HepG2 (cell line): Measurements from ENCODE around the gene TEK. TPM values are rescaled to one million over a fixed set of nuclear protein-coding genes. Genes with fewer than 3 reads are reported as not detected.

ENCODE experiments used
- ATAC-seq: fragments of 200-7000 bp; cut with Tn5 transposase; 3 replicates; pipeline ENCODE4 v1.9.1; 2020; ENCODE audit warnings: mild to moderate bottlenecking, moderate library complexity
- BruUV-seq: library from RNA; stranded (reverse); fragments of 400-500 nt; replicated peaks from 2 replicates; lab custom pipeline; 2021; lab: Mats Ljungman, UMichigan
- CTCF ChIA-PET: fragments of 300-600 bp; formaldehyde crosslinking; extraction: SDS; loops from one replicate; lab custom pipeline; 2021; ENCODE audit warnings: low total read pairs, inconsistent platforms, low intra/inter-chr PET ratio; lab: Yijun Ruan, JAX
- POLR2A ChIA-PET: fragments of 350-600 bp; sonication (Branson Sonifier 250); formaldehyde crosslinking; loops from one replicate; lab custom pipeline; 2020; ENCODE audit warnings: antibody characterized with exemption, inconsistent platforms; lab: Yijun Ruan, JAX
- DNase-seq: peaks from one replicate; pipeline ENCODE4 v3.0.0-alpha.2; 2015; ENCODE audit warnings: low spot score
- FAIRE-seq: peaks from 3 replicates; lab custom pipeline; 2011; peaks lifted over from hg19 to GRCh38; lab: Jason Lieb, UNC
- H2AFZ ChIP-seq: one replicate; pipeline ENCODE4 v1.6.1; 2011; ENCODE audit warnings: low read length, inconsistent platforms
- H3K27ac ChIP-seq: fragments of 300-600 bp; 3 replicates; pipeline ENCODE4 v1.8.0; 2011; ENCODE audit warnings: mixed run types, mild to moderate bottlenecking, mixed read lengths, low read length, inconsistent platforms; ENCODE audit not compliant: insufficient read depth; ENCODE audit errors: extremely low read length
- H3K27me3 ChIP-seq, 2 experiments: fragments of 200-600 bp in 1 of 2; 2 replicates in 1 of 2; 3 replicates in 1 of 2; pipeline versions ENCODE4 v1.6.0 to v1.8.0; 2011; ENCODE audit warnings: low read length in 2 of 2, mild to moderate bottlenecking in 2 of 2, moderate library complexity in 2 of 2, inconsistent platforms in 1 of 2; ENCODE audit not compliant: insufficient read depth in 2 of 2, control insufficient read depth in 1 of 2
- H3K36me3 ChIP-seq, 2 experiments: fragments of 200-600 bp in 1 of 2; replicated peaks in 1 of 2; 2 replicates in 1 of 2; 3 replicates in 1 of 2; pipeline versions ENCODE4 v1.5.1 to v1.8.0; 2011; ENCODE audit warnings: low read length in 2 of 2, inconsistent platforms in 1 of 2; ENCODE audit not compliant: insufficient read depth in 2 of 2, control insufficient read depth in 1 of 2
- H3K4me1 ChIP-seq: 2 replicates; pipeline ENCODE4 v1.5.1; 2012; ENCODE audit warnings: low read length, inconsistent platforms; ENCODE audit not compliant: insufficient read depth
- H3K4me2 ChIP-seq: 2 replicates; pipeline ENCODE4 v1.6.0; 2011; ENCODE audit warnings: low read depth, low read length, inconsistent platforms
- H3K4me3 ChIP-seq, 3 experiments: fragments of 200-600 bp in 1 of 3; sonication (generic), shearing (Covaris generic) in 1 of 3; replicated peaks in 1 of 3; 2 replicates each; pipeline ENCODE4 v1.5.1; 2011 to 2016; ENCODE audit warnings: low read length in 3 of 3, inconsistent platforms in 2 of 3, low read depth in 2 of 3, mild to moderate bottlenecking in 2 of 3, control low read depth in 1 of 3, mixed read lengths in 1 of 3; ENCODE audit not compliant: insufficient read depth in 1 of 3
- H3K79me2 ChIP-seq: one replicate; pipeline ENCODE4 v1.6.1; 2011; ENCODE audit warnings: low read length, inconsistent platforms; ENCODE audit not compliant: insufficient read depth
- H3K9ac ChIP-seq: 2 replicates; pipeline ENCODE4 v1.6.0; 2011; ENCODE audit warnings: mild to moderate bottlenecking, low read depth, low read length, inconsistent platforms; ENCODE audit not compliant: insufficient read depth
- H3K9me3 ChIP-seq: 2 replicates; pipeline ENCODE4 v1.5.1; 2012; ENCODE audit warnings: mild to moderate bottlenecking, low read length
- H4K20me1 ChIP-seq: 2 replicates; pipeline ENCODE4 v1.6.0; 2011; ENCODE audit warnings: inconsistent platforms, mild to moderate bottlenecking, low read length, moderate library complexity; ENCODE audit not compliant: insufficient read depth
- GFI1 ChIP-seq: sonication (generic); formaldehyde crosslinking; IDR thresholded peaks from 2 replicates; pipeline ENCODE4 v1.5.0; 2020; ENCODE audit warnings: missing genetic modification reagents, mild to moderate bottlenecking, borderline replicate concordance
- IKZF4 ChIP-seq: sonication (generic); formaldehyde crosslinking; IDR thresholded peaks from 2 replicates; pipeline ENCODE4 v1.5.1; 2020; ENCODE audit warnings: borderline replicate concordance, mild to moderate bottlenecking, low read depth, missing genetic modification reagents; ENCODE audit errors: not compliant biosample characterization
- KMT2B ChIP-seq: IDR thresholded peaks from 2 replicates; pipeline ENCODE4 v1.6.1; 2016; ENCODE audit warnings: missing genetic modification reagents, missing compliant biosample characterization
- MAFF ChIP-seq: IDR thresholded peaks from 2 replicates; pipeline ENCODE4 v1.6.1; 2011; ENCODE audit warnings: low read depth, low read length, improper control_type of control experiment
- MAFK ChIP-seq, 2 experiments: IDR thresholded peaks in 1 of 2; conservative IDR thresholded peaks in 1 of 2; 2 replicates each; pipeline ENCODE4 v1.6.1; 2011; ENCODE audit warnings: improper control_type of control experiment in 2 of 2, low read length in 2 of 2
- NR2F2 ChIP-seq: IDR thresholded peaks from 2 replicates; pipeline ENCODE4 v1.6.1; 2012; ENCODE audit warnings: low read depth, inconsistent platforms, borderline replicate concordance
- RBAK ChIP-seq: sonication (generic); formaldehyde crosslinking; IDR thresholded peaks from 2 replicates; pipeline ENCODE4 v1.5.1; 2020; ENCODE audit warnings: mild to moderate bottlenecking, missing genetic modification reagents
- REL ChIP-seq: sonication (generic); formaldehyde crosslinking; conservative IDR thresholded peaks from 2 replicates; pipeline ENCODE4 v1.8.0; 2022; ENCODE audit warnings: mild to moderate bottlenecking, missing genetic modification reagents, moderate library complexity
- SIX1 ChIP-seq: sonication (generic); formaldehyde crosslinking; IDR thresholded peaks from 2 replicates; pipeline ENCODE4 v1.4.0; 2020; ENCODE audit warnings: missing genetic modification reagents, borderline replicate concordance
- SP5 ChIP-seq: IDR thresholded peaks from 2 replicates; pipeline ENCODE4 v1.6.1; 2016; ENCODE audit warnings: low read depth, borderline replicate concordance
- ZBTB1 ChIP-seq: sonication (generic); formaldehyde crosslinking; IDR thresholded peaks from 2 replicates; pipeline ENCODE4 v1.4.0; 2020; ENCODE audit warnings: missing genetic modification reagents, borderline replicate concordance
- ZNF101 ChIP-seq: sonication (generic); formaldehyde crosslinking; IDR thresholded peaks from 2 replicates; pipeline ENCODE4 v1.4.0; 2020; ENCODE audit warnings: mild to moderate bottlenecking, low read depth, missing genetic modification reagents, borderline replicate concordance
- ZNF891 ChIP-seq: sonication (generic); formaldehyde crosslinking; IDR thresholded peaks from 2 replicates; pipeline ENCODE4 v1.5.0; 2020; ENCODE audit warnings: mild to moderate bottlenecking, missing genetic modification reagents
- WGBS: methylation state at CpG from one replicate; pipeline ENCODE4 v1.1.6; 2017; ENCODE audit warnings: low lambda C conversion rate; 5-methylcytosine and 5-hydroxymethylcytosine counted together
- in situ Hi-C: cut with HindIII; loops from 2 replicates; pipeline ENCODE4 v1.10.0; 2017; ENCODE audit warnings: low pct_unique_long_range_greater_than_20kb; ENCODE audit not compliant: extremely low pct_ligation_motif_present
- intact Hi-C: fragments of 100-400 bp; cut with micrococcal nuclease; formaldehyde crosslinking; loops from one replicate; pipeline ENCODE4 v1.10.0; 2022; ENCODE audit not compliant: unreplicated experiment
- polyA plus RNA-seq, 8 experiments: library from polyadenylated mRNA; depleted of rRNA in 3 of 8; stranded (reverse) in 7 of 8; unstranded in 1 of 8; fragments of >200 nt; fragmentation: Illumina TruSeq in 4 of 8; extraction: Trizol in 4 of 8; gene quantifications; 2 replicates each; pipeline versions ENCODE4 v1.2.1 to v1.2.3, GENCODE V29; 2011 to 2016; ENCODE audit warnings: low read depth in 4 of 8, missing spikeins in 1 of 8, mixed read lengths in 1 of 8; ENCODE audit not compliant: insufficient read depth in 1 of 8
- total RNA-seq, 5 experiments: library from RNA; depleted of rRNA; stranded (reverse); fragments of >200 nt; fragmentation: Illumina TruSeq; extraction: Trizol; gene quantifications; 2 replicates each; pipeline ENCODE4 v1.2.3, GENCODE V29; 2016; ENCODE audit warnings: low read depth in 1 of 5
- TF ChIP-seq, protein P1 (sequence below): sonication (generic); formaldehyde crosslinking; IDR thresholded peaks from 2 replicates; pipeline ENCODE4 v1.4.0; 2020; ENCODE audit warnings: mild to moderate bottlenecking, missing genetic modification reagents, borderline replicate concordance
- TF ChIP-seq, protein P2 (sequence below): sonication (generic); formaldehyde crosslinking; IDR thresholded peaks from 2 replicates; pipeline ENCODE4 v1.4.0; 2020; ENCODE audit warnings: missing genetic modification reagents
- TF ChIP-seq, protein P3 (sequence below): sonication (generic); formaldehyde crosslinking; IDR thresholded peaks from 2 replicates; pipeline ENCODE4 v1.4.0; 2020; ENCODE audit warnings: missing genetic modification reagents

The TEK gene
- total and polyA plus RNA-seq, 2 of the 13 experiments (the other 11 are each of a cell fraction or from before 2014, with no cell fraction given), result not detected

DNA sequence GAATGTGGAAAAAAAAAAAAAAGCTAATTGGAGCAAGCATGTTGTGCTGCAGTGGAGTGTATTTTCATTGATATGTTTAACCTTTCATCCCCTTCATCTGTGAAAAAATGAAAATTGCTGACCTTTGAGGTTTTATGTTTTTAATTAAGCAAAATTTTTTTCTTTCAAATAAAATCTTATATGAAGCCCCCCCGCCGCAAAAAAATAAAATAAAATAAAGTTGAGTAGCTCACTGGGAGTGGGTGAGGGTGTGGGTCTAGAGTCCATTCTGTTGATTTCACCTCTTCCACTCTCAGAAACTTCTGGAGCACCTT is 43.3 kb downstream of the TEK start:
- no peak for FAIRE-seq

DNA sequence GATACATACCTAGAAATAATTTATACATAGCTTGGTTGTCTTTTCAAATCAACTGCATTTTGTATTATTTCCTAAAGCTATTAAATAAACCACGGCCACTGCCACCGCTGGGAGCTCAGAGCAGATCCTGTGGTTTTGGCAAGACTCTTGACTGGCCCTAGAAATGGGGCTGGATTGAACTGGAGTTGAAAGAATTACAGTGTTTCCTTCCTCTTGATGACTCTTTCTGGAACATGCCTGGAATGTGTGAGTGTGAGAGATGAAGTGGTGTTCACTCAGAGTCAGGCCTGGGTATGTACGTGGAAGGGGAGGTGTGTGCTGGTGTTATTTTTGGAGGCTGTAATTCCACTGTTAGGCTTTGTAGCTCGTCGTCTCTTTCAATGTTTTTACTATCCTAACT is 45.9 kb downstream of the TEK start:
- in situ Hi-C loops, result no loop called here
- Histone ChIP-seq H3K36me3 (no peaks in the 10 kb centered on the region), H3K27me3 (no peaks in the 10 kb centered on the region), H4K20me1 (no peaks in the 10 kb centered on the region), H2AFZ (no peak overlapping the region), H3K9me3 (no peaks in the 10 kb centered on the region), H3K4me1 (no peaks in the 10 kb centered on the region), H3K27ac (no peak overlapping the region), H3K4me2 (no peak overlapping the region), H3K9ac (no peak overlapping the region), H3K79me2 (no peaks in the 10 kb centered on the region), H3K4me3 (no peak overlapping the region)
- FAIRE-seq, result no peak
- CTCF ChIA-PET, result no interaction called here
- intact Hi-C loops, result no loop called here
- POLR2A ChIA-PET, result no interaction called here
- WGBS, result 18% methylated on average over 5 of the region's 5 CpGs
- no TSS peak for BruUV-seq
- ATAC-seq, result no peak
- no peak for DNase-seq
- TF ChIP-seq SIX1 (CRISPR knock-in tag) (no peak), RBAK (no peak), IKZF4 (CRISPR knock-in tag) (no peak), SP5 (CRISPR knock-in tag) (no peak), ZNF891 (no peak), GFI1 (CRISPR knock-in tag) (no peak), ZBTB1 (no peak), NR2F2 (no peak)
- TF ChIP-seq, protein P1, sequence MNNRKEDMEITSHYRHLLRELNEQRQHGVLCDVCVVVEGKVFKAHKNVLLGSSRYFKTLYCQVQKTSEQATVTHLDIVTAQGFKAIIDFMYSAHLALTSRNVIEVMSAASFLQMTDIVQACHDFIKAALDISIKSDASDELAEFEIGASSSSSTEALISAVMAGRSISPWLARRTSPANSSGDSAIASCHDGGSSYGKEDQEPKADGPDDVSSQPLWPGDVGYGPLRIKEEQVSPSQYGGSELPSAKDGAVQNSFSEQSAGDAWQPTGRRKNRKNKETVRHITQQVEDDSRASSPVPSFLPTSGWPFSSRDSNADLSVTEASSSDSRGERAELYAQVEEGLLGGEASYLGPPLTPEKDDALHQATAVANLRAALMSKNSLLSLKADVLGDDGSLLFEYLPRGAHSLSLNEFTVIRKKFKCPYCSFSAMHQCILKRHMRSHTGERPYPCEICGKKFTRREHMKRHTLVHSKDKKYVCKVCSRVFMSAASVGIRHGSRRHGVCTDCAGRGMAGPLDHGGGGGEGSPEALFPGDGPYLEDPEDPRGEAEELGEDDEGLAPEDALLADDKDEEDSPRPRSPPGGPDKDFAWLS (CRISPR knock-in tag), result no peak
- TF ChIP-seq, protein P2, sequence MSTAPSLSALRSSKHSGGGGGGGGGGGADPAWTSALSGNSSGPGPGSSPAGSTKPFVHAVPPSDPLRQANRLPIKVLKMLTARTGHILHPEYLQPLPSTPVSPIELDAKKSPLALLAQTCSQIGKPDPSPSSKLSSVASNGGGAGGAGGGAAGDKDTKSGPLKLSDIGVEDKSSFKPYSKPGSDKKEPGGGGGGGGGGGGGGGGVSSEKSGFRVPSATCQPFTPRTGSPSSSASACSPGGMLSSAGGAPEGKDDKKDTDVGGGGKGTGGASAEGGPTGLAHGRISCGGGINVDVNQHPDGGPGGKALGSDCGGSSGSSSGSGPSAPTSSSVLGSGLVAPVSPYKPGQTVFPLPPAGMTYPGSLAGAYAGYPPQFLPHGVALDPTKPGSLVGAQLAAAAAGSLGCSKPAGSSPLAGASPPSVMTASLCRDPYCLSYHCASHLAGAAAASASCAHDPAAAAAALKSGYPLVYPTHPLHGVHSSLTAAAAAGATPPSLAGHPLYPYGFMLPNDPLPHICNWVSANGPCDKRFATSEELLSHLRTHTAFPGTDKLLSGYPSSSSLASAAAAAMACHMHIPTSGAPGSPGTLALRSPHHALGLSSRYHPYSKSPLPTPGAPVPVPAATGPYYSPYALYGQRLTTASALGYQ (CRISPR knock-in tag), result no peak
- TF ChIP-seq, protein P3, sequence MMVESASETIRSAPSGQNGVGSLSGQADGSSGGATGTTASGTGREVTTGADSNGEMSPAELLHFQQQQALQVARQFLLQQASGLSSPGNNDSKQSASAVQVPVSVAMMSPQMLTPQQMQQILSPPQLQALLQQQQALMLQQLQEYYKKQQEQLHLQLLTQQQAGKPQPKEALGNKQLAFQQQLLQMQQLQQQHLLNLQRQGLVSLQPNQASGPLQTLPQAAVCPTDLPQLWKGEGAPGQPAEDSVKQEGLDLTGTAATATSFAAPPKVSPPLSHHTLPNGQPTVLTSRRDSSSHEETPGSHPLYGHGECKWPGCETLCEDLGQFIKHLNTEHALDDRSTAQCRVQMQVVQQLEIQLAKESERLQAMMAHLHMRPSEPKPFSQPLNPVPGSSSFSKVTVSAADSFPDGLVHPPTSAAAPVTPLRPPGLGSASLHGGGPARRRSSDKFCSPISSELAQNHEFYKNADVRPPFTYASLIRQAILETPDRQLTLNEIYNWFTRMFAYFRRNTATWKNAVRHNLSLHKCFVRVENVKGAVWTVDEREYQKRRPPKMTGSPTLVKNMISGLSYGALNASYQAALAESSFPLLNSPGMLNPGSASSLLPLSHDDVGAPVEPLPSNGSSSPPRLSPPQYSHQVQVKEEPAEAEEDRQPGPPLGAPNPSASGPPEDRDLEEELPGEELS, result no peak

More for the DNA sequence above, 43.3 kb downstream of the TEK start:
- intact Hi-C loops, result no loop called here
- no peaks in the 10 kb centered on the region for H3K4me1 ChIP-seq
- 8% methylated on average over 2 of the region's 2 CpGs for WGBS
- no peaks in the 10 kb centered on the region for H3K79me2 ChIP-seq
- no TSS peak for BruUV-seq
- H3K27ac ChIP-seq, result no peak overlapping the region
- H3K4me3 ChIP-seq, result no peak overlapping the region
- no peak overlapping the region for H2AFZ ChIP-seq
- DNase-seq, result no peak
- TF ChIP-seq MAFF (peak; percentile 60; the same call in 1 of the 2 replicates), ZNF101 (CRISPR knock-in tag) (no peak), MAFK (conservative IDR thresholded peaks at IDR 0.05 in 1 of 2, IDR thresholded peaks at IDR 0.05 in 1 of 2; ENCODE audit: low read length in 2 of 2) (peak; percentile 50 to 84; a peak in 3 of 4 replicates), KMT2B (CRISPR knock-in tag) (no peak), REL (CRISPR knock-in tag) (no peak)
- no peak overlapping the region for H3K9ac ChIP-seq
- no peaks in the 10 kb centered on the region for H3K9me3 ChIP-seq
- ChIA-PET POLR2A (no interaction called here), CTCF (no interaction called here)
- no peaks in the 10 kb centered on the region for H3K36me3 ChIP-seq
- no peak overlapping the region for H3K4me2 ChIP-seq
- H3K27me3 ChIP-seq, result no peaks in the 10 kb centered on the region
- in situ Hi-C loops, result no loop called here
- H4K20me1 ChIP-seq, result no peaks in the 10 kb centered on the region
- ATAC-seq, result no peak
